Measurements from ENCODE around the gene HOXB5.

The HOXB5 gene

DNA sequence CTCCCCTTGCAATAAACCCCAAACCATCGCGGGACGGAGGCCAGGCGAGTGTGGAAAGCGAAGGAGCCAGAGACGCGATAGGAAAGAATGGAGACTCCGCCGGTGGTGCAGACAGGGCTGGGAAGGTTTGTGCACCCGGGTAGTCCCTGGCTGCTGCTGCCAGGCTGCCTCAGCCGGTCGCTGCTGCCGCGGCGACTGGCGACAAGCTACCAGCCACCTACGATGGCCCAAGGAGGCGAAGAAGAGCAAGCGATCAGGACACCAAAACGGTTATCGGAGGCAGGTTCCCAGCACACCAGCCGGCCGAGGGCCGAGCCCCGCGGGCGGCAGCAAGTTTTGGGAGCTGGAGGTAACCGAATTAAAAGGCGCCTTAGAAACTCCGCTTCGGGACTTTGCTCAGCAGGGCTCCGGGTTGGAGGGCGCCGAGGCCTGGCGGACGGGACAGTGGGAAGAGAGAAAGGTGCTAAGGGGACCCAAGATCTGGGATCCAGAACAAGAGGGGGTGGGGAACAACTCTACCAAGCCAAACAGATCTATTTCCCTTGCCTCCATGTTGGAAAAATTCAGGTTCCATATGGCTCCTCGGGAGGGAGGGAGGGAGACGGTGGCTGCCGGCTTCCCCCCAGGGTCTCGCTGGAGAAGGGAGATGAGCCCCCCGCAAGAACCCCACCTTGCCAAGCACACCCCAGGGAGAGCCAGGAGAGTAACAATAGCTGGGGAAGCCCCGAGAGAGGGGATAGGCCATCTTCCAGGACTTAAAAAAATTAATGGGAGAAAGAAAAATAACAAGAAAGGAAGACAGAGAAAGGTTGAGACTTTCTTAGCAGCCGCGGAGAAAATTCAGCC is 38.9 kb downstream of the HOXB5 start:
- no peak overlapping the region for H3K27ac ChIP-seq
- TF ChIP-seq, protein P1, sequence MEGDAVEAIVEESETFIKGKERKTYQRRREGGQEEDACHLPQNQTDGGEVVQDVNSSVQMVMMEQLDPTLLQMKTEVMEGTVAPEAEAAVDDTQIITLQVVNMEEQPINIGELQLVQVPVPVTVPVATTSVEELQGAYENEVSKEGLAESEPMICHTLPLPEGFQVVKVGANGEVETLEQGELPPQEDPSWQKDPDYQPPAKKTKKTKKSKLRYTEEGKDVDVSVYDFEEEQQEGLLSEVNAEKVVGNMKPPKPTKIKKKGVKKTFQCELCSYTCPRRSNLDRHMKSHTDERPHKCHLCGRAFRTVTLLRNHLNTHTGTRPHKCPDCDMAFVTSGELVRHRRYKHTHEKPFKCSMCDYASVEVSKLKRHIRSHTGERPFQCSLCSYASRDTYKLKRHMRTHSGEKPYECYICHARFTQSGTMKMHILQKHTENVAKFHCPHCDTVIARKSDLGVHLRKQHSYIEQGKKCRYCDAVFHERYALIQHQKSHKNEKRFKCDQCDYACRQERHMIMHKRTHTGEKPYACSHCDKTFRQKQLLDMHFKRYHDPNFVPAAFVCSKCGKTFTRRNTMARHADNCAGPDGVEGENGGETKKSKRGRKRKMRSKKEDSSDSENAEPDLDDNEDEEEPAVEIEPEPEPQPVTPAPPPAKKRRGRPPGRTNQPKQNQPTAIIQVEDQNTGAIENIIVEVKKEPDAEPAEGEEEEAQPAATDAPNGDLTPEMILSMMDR (conservative IDR thresholded peaks at IDR 0.05): no peak

DNA sequence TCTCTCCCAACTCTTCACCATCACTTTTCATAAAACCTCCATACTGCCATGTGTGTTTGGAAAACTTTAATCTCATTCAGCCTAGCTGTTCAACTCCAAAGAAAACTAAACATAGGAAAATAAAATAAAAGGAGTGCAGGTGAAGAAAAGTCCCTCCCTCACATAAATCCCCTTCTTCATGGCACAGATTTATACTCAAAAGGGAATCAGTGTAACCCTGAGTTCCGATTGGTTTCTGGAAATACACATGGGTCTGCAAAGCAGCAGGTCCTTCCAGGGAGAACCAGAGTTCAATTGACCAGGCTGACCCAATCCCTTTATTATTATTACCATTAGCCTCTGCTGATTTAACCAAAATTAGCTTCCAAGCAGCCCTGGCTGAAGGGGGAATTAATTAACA is 39.8 kb downstream of the HOXB5 start:
- TF ChIP-seq, protein P1 (conservative IDR thresholded peaks at IDR 0.05): no peak
- H3K27ac ChIP-seq: no peak overlapping the region

DNA sequence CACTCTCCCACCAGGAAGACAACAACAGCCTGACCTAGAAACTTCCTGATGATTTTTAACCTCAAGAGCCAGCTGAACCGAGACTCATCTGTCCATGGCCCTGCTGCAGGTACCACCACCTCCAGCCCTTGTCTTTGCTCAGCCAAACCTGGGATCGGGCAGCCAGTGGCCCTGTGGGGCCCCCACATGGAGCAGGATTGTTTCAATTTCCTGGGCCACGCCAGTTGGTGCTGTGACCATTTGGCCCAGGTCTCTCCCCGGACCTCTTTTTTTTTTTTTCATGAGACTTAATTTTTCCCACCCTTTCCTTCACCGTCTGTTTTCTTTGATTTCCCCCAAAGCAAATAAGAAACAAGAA is 40.4 kb downstream of the HOXB5 start:
- no peak overlapping the region for H3K27ac ChIP-seq
- TF ChIP-seq, protein P1 (conservative IDR thresholded peaks at IDR 0.05): no peak

DNA sequence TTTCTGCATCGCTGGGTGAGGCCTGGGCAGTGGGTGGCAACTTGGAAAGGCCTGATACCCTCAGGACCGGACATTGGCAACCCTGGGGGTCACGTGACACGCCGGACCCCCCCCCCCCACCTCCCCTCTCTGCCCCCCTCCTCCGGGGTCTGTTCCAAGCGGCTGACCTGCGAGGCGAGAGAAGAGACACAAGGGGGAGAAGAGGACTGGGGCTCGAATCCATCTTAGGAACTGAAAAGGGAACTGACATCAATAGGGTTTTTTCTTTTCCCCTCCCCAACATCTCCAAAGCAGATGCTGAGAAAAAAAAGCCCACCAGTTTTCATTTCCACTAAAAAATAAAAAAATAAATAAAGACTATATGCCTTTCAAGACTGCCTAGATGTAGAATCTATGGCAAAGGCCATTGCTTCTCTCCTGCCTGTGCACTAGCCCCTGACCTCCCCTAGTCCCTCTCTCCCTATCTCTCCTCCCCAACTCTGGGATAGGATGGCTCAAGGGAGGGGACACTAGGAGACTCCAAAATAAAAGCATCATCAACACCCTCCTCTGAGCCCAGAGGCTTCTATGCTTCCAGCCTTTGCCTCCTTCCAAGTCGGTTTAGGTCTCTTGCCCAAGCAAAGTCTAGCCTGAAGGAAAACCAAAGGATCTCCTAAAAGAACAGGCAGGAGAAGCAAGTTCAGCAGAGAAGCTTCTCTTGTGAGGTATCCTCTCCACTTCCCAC is 41.0 kb downstream of the HOXB5 start:
- TF ChIP-seq, protein P1 (conservative IDR thresholded peaks at IDR 0.05): no peak
- no peak overlapping the region for H3K27ac ChIP-seq

DNA sequence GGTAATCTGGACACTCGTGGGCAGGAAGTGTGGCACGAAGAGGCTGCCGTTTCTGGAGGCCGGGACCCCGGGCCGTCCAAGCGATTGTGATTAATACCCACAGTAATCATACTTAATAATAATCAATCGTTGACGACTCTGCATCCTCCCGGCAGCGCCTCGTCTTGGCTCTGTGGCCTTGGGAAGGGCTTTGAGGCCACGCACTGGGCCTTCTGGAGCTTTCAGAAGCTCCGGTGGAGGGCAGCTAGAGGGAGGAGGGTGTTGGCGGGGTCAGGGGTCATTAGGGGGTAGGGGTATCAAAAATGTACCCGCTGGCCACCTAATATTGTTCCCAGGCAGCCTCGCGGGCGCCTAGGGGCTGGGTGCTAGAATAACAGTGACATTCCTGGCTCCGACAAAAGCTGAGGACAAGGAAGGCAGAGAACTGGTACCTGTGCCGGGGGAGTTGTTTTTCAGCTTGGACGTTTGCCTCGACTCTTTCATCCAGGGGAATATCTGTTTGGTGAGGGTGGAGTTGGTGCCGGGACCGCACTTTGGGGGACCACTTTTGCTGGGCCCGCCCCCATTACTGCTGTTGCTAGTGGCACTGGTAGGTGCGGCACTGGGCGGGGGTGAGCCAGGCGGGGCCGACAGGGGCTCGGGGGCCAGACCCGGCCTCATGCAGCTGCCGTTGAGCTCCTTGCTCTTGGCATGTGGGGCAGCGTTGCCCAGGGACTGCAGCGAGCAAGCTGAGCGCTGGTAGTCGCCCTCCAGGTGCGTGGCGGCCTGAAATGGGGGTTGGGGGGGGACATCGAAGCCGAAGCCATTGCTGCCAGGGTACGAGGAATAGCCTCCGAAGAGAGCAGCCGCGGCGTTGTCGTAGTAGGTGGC is 41.7 kb downstream of the HOXB5 start:
- TF ChIP-seq, protein P1 (conservative IDR thresholded peaks at IDR 0.05): no peak
- no peak overlapping the region for H3K27ac ChIP-seq

DNA sequence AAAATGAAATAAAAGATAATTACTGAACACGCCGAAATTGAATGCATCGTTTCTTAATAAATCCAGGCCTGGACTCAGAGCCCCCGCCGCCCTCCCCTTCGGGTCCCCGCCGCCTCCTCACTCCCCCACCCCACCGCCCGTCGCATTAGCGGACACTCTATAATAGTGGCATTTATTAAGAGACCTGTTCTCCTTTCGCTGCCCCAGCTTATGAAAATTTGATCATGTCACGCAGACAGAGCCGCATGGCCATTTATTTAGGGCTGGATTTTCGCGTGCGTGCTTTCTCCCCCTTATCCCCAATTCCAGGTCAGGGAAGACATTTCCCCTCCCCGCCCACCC is 42.4 kb downstream of the HOXB5 start:
- TF ChIP-seq, protein P1 (conservative IDR thresholded peaks at IDR 0.05): no peak
- no peak overlapping the region for H3K27ac ChIP-seq

Data from VCaP (cell line).